Measurements from ENCODE around the gene COL1A1.
A peak's percentile ranks its signal among the peaks of the same experiment; 100 is the strongest.

The COL1A1 gene

GRCh38 chr17:50185631-50186471, 15.6 kb downstream of the COL1A1 start:
- DNase-seq: no peak

GRCh38 chr17:50184611-50185398, 16.6 kb downstream of the COL1A1 start:
- no peak for DNase-seq

GRCh38 chr17:50184064-50184463, 17.4 kb downstream of the COL1A1 start:
- DNase-seq: no peak

GRCh38 chr17:50183421-50183994, 17.9 kb downstream of the COL1A1 start:
- no peak for DNase-seq

GRCh38 chr17:50182783-50183420, 18.5 kb downstream of the COL1A1 start:
- DNase-seq: no peak

GRCh38 chr17:50181591-50182560, 19.6 kb downstream of the COL1A1 start:
- DNase-seq: no peak

GRCh38 chr17:50181144-50181543, 20.3 kb downstream of the COL1A1 start:
- DNase-seq: no peak

GRCh38 chr17:50180620-50181019, 20.8 kb downstream of the COL1A1 start:
- DNase-seq: no peak

- no peak for DNase-seq
These were observed 21.3 kb downstream of the COL1A1 start for GRCh38 chr17:50180111-50180510.

- peak; percentile 55 to 85 for DNase-seq
These were observed 23.2 kb downstream of the COL1A1 start for GRCh38 chr17:50177983-50178834.

GRCh38 chr17:50177476-50177875, 24.0 kb downstream of the COL1A1 start:
- no peak for DNase-seq

- no peak for DNase-seq
These were observed 24.7 kb downstream of the COL1A1 start for GRCh38 chr17:50176559-50177357.

- no peak for DNase-seq
These were observed 26.2 kb downstream of the COL1A1 start for GRCh38 chr17:50175035-50175807.

- no peak for DNase-seq
These were observed 27.0 kb downstream of the COL1A1 start for GRCh38 chr17:50174444-50174843.

GRCh38 chr17:50173335-50173941, 28.0 kb downstream of the COL1A1 start:
- no peak for DNase-seq

- DNase-seq: no peak
These were observed 28.5 kb downstream of the COL1A1 start for GRCh38 chr17:50172936-50173334.

GRCh38 chr17:50172130-50172529, 29.3 kb downstream of the COL1A1 start:
- no peak for DNase-seq

GRCh38 chr17:50171371-50172071, 29.9 kb downstream of the COL1A1 start:
- no peak for DNase-seq
